ENCODE data around the gene SEMA3D.

The SEMA3D gene

GRCh38 chr7:85119934-85120333, 66.9 kb downstream of the SEMA3D start:
- DNase-seq (ENCODE audit: low read depth): no peak
- no peak for TF ChIP-seq CTCF (IDR thresholded peaks at IDR 0.05; ENCODE audit: insufficient read depth, low read depth, low read length, missing control alignments)

GRCh38 chr7:85115862-85116261, 71.0 kb downstream of the SEMA3D start:
- no peak overlapping the region for H3K4me3 ChIP-seq (ENCODE audit: low read depth, low read length)
- no peak for DNase-seq (ENCODE audit: low read depth)
- no peak for TF ChIP-seq CTCF (IDR thresholded peaks at IDR 0.05; ENCODE audit: insufficient read depth, low read depth, low read length, missing control alignments)

More at GRCh38 chr7:85119934-85120333, 66.9 kb downstream of the SEMA3D start:
- no peak overlapping the region for H3K4me3 ChIP-seq (ENCODE audit: low read depth, low read length)

- no peak for DNase-seq (ENCODE audit: low read depth)
- TF ChIP-seq CTCF (IDR thresholded peaks at IDR 0.05; ENCODE audit: insufficient read depth, low read depth, low read length, missing control alignments): no peak
- H3K4me3 ChIP-seq (ENCODE audit: low read depth, low read length): no peak overlapping the region
Measured at GRCh38 chr7:85115006-85115405, 71.8 kb downstream of the SEMA3D start.

DNA sequence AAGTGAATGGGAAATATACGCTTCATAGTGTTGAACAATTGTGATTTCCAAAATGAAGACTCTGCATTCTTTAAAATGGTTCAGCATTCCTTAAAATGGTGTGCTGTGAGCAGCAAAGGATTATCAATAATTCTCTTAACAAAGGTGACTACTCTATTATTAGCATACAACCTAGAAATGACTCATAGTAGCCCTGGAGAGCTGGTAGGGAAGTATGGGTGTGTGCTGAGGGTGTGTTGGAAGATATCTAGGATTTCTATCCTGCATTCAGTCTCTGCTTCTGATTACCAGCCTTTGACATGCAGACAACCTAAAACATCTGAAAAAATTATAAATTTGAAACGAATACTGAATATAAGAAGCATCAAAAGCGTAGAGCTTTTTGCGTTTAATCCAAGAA, 72.5 kb downstream of the SEMA3D start:
- DNase-seq (ENCODE audit: low read depth): no peak
- TF ChIP-seq CTCF (IDR thresholded peaks at IDR 0.05; ENCODE audit: insufficient read depth, low read depth, low read length, missing control alignments): no peak

DNA sequence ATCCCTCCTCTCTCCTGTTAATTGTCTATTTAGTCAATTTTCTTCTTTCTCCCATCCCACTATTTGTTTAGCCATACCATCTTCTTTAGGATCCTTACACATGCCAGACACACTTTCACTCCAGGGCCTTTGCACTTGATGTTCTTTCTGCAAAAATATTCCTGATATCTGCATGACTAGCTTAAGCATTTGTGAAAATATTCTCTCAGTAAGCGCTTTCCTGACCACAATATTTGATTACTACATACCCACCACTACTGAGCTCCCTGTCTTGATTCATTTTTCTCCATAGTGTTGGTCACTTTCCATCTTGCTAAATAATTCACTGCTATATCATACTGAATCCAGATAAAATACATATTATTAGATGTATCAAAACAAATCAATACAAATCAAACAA, 75.1 kb downstream of the SEMA3D start:
- TF ChIP-seq CTCF (IDR thresholded peaks at IDR 0.05; ENCODE audit: insufficient read depth, low read depth, low read length, missing control alignments): no peak
- DNase-seq (ENCODE audit: low read depth): no peak
- no peak overlapping the region for H3K4me3 ChIP-seq (ENCODE audit: low read depth, low read length)

More for the DNA sequence above, 72.5 kb downstream of the SEMA3D start:
- no peak overlapping the region for H3K4me3 ChIP-seq (ENCODE audit: low read depth, low read length)

- TF ChIP-seq CTCF (IDR thresholded peaks at IDR 0.05; ENCODE audit: insufficient read depth, low read depth, low read length, missing control alignments): no peak
- H3K4me3 ChIP-seq (ENCODE audit: low read depth, low read length): no peak overlapping the region
- DNase-seq (ENCODE audit: low read depth): no peak
Measured at GRCh38 chr7:85106719-85107118, 80.1 kb downstream of the SEMA3D start.

DNA sequence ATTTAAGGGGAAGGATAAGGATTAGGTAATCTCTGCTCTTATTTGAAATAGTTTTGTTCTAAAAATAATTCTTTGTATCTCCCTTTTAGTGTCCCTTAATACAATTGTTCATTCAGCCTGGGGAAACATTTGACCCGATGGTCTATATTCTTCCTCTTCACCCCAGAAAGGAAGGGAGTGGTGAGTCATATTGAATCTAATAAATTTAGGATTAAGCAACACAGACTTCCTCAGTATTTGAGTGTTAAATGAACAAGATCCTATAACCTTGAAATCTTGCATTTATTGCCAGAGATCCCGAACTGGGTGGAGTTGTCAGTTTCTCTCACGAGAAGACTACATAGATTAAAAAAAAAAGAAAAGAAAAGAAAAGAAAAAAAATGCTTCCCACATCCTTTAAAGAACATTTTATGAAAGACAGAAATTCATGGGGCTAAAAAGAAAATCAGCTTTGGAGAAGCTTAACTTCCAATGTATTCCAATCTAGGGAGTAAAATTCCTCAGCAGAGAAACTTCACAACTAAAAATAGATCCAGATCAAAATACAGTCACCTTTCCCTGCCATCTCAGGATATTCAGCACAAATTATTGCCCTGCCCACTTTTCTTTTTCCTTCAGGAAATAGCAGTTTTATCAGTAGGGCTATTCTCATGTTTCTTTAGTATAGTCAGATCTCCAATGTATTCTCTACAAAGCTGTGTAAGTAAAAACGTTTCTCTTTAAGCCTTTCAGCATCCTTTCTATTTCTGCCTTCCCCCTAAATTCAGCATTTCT, 82.2 kb downstream of the SEMA3D start:
- DNase-seq (ENCODE audit: low read depth): no peak
- no peak overlapping the region for H3K4me3 ChIP-seq (ENCODE audit: low read depth, low read length)
- TF ChIP-seq CTCF (IDR thresholded peaks at IDR 0.05; ENCODE audit: insufficient read depth, low read depth, low read length, missing control alignments): no peak

Measured in GM12865 (cell line).